ENCODE measurements around the gene KRTAP10-10.

Gene KRTAP10-10

DNA sequence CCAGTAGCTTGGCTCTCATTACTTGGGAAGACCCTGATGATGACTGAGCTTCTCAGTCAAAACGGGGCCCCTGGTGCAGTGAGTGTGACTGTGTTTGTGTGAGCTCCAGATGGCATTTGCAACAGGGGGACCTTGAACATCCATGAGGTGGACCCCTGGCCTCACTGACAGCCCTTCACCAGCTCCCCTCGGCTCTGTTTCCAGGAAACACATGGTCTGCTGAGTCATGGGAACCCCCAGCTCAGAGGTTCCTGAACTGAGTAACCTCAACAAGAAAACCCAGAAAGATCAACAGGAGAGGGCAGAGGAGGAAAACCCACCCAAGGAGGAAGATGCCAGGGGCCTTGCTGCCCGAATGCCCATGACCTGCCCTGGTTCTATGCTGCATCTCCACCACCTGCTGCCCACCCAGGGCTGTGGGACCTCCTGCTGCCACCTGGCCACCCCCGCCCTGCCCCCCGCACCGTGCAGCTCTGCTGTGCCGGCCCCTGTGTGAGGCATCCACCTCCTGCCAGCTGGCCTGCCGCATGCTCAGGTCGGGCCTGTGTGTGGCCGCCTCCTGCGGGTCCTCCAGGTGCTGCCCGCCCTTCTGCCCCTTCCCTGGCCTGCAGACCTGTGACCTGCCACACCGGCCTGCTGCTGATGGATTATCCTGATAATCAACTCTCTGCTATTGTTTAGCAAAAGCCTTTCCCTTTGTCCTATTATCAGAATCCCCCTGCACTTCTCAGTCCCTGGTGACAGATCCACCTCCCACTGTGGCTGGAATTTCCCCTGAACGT lies 49.0 kb downstream of the KRTAP10-10 start:
- DNase-seq: no peak

DNA sequence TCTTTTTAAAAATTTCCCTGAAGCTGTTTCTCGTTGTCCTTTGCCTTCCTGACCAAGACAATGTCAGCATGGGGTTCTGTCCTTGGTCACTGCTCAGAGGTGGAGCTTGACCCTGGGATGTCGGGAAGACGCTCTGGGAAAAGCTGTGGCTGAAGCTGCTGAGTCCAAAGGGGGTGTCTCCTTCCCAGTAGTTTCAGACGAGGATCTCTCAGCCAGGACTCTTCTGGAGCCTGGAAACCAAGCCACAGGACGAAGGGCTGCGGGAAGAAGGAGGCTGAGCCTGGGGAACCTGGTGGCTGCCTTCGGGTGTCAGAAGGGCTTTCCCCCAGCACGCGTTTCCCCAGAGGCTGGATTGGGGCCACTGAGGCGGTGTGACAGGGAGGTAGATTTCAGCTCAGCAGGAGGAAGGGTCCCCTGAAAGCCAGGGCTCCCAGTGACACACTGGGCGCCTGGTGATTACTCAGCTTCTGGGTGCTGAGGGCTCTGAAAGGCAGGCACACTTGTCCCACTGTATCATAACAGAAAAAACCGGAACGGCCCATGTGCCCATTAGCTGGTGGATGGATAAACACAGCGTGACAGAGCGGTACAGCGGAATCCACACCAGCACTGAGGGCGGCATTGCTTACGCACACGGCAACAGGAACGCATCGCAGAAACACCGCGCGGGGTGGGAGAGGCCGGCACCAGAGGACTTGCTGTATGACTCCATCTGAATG lies 49.8 kb downstream of the KRTAP10-10 start:
- DNase-seq: no peak

DNA sequence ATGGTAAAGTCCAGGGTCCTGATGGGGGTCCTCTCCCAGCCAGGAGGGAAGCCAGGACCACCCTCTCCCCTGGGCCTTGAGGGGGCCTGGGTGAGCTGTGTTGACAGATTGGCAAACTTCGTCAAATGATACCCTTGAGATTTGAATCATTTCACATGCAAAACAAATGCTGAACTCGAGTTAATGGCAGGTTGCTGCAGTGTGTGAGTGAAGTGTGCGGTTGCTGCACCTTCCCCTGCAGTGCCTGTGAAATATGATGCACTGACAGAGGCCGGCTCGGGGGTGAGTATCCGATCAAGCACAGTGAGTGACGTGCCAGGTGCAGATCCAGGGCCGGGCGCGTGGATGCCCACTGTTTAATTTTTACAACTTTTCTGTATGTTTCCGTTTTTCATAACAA lies 50.5 kb downstream of the KRTAP10-10 start:
- DNase-seq: no peak
